DMS114 treated with DMSO at 0.1 percent for 48 hours (cell line): Measurements from ENCODE around the gene ANXA10.

Source experiments
- DNase-seq: peaks from one replicate; lab custom pipeline; 2025; ENCODE audit not compliant: unreplicated experiment; lab: John Stamatoyannopoulos, UW

The ANXA10 gene

DNA sequence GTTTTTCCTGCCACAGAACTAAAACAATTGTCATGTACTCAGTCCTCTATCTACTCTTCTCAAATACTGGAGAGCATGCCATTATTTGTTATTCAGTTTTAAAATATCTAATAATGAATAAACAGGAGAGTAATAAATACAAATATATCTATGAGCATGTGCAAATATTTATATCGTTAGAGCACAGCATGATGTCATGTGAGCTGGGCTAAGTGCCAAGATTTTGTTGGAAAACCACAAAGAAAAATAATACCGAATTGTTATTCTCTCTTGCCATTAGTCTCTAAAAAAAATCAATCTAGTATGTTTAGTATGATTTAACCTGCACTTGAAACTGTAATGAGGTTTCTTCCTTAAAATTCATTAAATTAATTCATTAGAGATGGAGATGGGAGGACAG, 129.0 kb downstream of the ANXA10 start:
- DNase-seq = no peak
